Lower lobe of right lung (tissue), 2 donors: ENCODE measurements around the gene SORCS1. TPM values are rescaled to one million over a fixed set of nuclear protein-coding genes. Genes with fewer than 3 reads are reported as not detected.

ENCODE experiments used
- ATAC-seq, 2 donors: fragments of 200-7000 bp; cut with Tn5 transposase; one replicate each; pipeline ENCODE4 v1.9.1; 2020 to 2022; ENCODE audit warnings: mild to moderate bottlenecking in 2 of 2, moderate library complexity in 2 of 2
- DNase-seq: peaks from one replicate; pipeline ENCODE4 v3.0.0-alpha.2; 2020
- H3K27ac ChIP-seq: fragments of 200-600 bp; one replicate; pipeline ENCODE4 v1.8.0; 2022
- H3K27me3 ChIP-seq: fragments of 200-600 bp; one replicate; pipeline ENCODE4 v1.8.0; 2022; ENCODE audit warnings: low read depth
- H3K36me3 ChIP-seq: fragments of 200-600 bp; one replicate; pipeline ENCODE4 v1.8.0; 2022; ENCODE audit warnings: mild to moderate bottlenecking
- H3K4me1 ChIP-seq: fragments of 200-600 bp; one replicate; pipeline ENCODE4 v1.8.0; 2022
- H3K4me3 ChIP-seq: fragments of 200-600 bp; one replicate; pipeline ENCODE4 v1.8.0; 2022; ENCODE audit warnings: mild to moderate bottlenecking
- H3K9me3 ChIP-seq: fragments of 200-600 bp; one replicate; pipeline ENCODE4 v1.8.0; 2022
- CTCF ChIP-seq: fragments of 200-600 bp; IDR thresholded peaks from one replicate; pipeline ENCODE4 v1.8.0; 2022; ENCODE audit warnings: antibody characterized with exemption, mild to moderate bottlenecking
- intact Hi-C: fragments of 100-400 bp; cut with DNase I; formaldehyde crosslinking; loops from one replicate; pipeline ENCODE4 v1.11.0; 2022
- total RNA-seq: library from RNA; stranded (reverse); fragmentation: NEBNext Ultra II Directional; extraction: Animal tissue kit (Norgen Biotek cat#: 25700); gene quantifications from one replicate; pipeline ENCODE4 v1.2.1, GENCODE V29; 2021
- donor health status: DM: no; HTN: yes; CAD: no; lungs with severe emphysema.

Gene SORCS1
- total RNA-seq, 1 donor from 2014 or later = 0.15 TPM

GRCh38 chr10:106672517-106673175 lies 491.9 kb downstream of the SORCS1 start:
- DNase-seq = no peak
- no peak overlapping the region for H3K4me3 ChIP-seq
- H3K36me3 ChIP-seq = no peaks in the 10 kb centered on the region
- no peaks in the 10 kb centered on the region for H3K4me1 ChIP-seq
- H3K9me3 ChIP-seq = no peaks in the 10 kb centered on the region
- no peak for ATAC-seq
- H3K27ac ChIP-seq = no peak overlapping the region
- intact Hi-C loops = no loop called here
- no peaks in the 10 kb centered on the region for H3K27me3 ChIP-seq
- TF ChIP-seq CTCF = no peak

GRCh38 chr10:106661767-106662140 lies 502.8 kb downstream of the SORCS1 start:
- Histone ChIP-seq H3K36me3 (no peaks in the 10 kb centered on the region), H3K27ac (no peak overlapping the region), H3K27me3 (no peaks in the 10 kb centered on the region), H3K4me3 (no peak overlapping the region), H3K4me1 (no peaks in the 10 kb centered on the region), H3K9me3 (peaks cover 8% of the 10 kb centered on the region)
- ATAC-seq (no peak), DNase-seq (no peak)
- no peak for TF ChIP-seq CTCF
- intact Hi-C loops = no loop called here

- intact Hi-C loops = no loop called here
- TF ChIP-seq CTCF = no peak
- ATAC-seq = no peak
Measured at GRCh38 chr10:106661133-106661766, 503.3 kb downstream of the SORCS1 start.

GRCh38 chr10:106660550-106660949 lies 504.0 kb downstream of the SORCS1 start:
- DNase-seq (no peak), ATAC-seq (no peak)
- no peak overlapping the region for H3K4me3 ChIP-seq
- no peak overlapping the region for H3K27ac ChIP-seq
- H3K9me3 ChIP-seq = peaks cover 8% of the 10 kb centered on the region
- no peaks in the 10 kb centered on the region for H3K4me1 ChIP-seq
- TF ChIP-seq CTCF = no peak
- intact Hi-C loops = no loop called here
- no peaks in the 10 kb centered on the region for H3K36me3 ChIP-seq
- H3K27me3 ChIP-seq = no peaks in the 10 kb centered on the region

More at GRCh38 chr10:106661133-106661766, 503.3 kb downstream of the SORCS1 start:
- no peaks in the 10 kb centered on the region for H3K36me3 ChIP-seq
- no peak overlapping the region for H3K27ac ChIP-seq
- H3K4me3 ChIP-seq = no peak overlapping the region
- peaks cover 8% of the 10 kb centered on the region for H3K9me3 ChIP-seq
- H3K4me1 ChIP-seq = no peaks in the 10 kb centered on the region
- H3K27me3 ChIP-seq = no peaks in the 10 kb centered on the region
- no peak for DNase-seq

GRCh38 chr10:106655636-106656035 lies 508.9 kb downstream of the SORCS1 start:
- Histone ChIP-seq H3K27ac (no peak overlapping the region), H3K9me3 (no peaks in the 10 kb centered on the region), H3K27me3 (no peaks in the 10 kb centered on the region), H3K36me3 (no peaks in the 10 kb centered on the region), H3K4me1 (no peaks in the 10 kb centered on the region), H3K4me3 (no peak overlapping the region)
- intact Hi-C loops = no loop called here
- TF ChIP-seq CTCF = no peak
- no peak for ATAC-seq
- no peak for DNase-seq
